ENCODE data around the gene LRRC32.
"Not testable (repeated sequence)": the region's sequence is repeated elsewhere in the genome, so short reads cannot be mapped to it uniquely, and the experiment has no call there.

LRRC32 gene

DNA sequence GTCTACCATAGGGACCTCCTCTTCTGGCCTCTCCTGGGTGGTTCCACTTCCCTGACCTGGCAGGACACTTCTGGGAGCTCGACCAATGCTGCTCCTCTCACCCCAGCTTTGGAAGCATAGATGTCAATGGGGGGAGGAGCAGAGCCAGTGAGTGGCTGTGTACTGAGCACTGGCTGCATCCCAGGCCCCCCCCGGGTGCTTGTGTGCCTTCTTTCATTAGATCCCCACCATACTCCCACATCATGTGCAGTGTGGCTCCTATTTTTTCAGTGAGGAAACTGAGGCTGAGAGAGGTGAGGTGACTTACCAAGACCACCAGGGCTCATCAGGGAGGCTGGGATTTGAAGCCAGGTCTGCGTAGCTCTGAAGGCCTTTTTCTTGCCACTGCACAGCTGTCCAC, 44.3 kb downstream of the LRRC32 start:
- H3K4me1 Mint-ChIP-seq = peaks cover 5% of the 10 kb centered on the region
- H3K4me3 Mint-ChIP-seq = no peak overlapping the region
- H3K36me3 Mint-ChIP-seq = peaks cover 1% of the 10 kb centered on the region
- H3K27ac Mint-ChIP-seq = no peak overlapping the region
- peaks cover 2% of the 10 kb centered on the region for H3K27me3 Mint-ChIP-seq
- peaks cover 6% of the 10 kb centered on the region for H3K9me3 Mint-ChIP-seq

DNA sequence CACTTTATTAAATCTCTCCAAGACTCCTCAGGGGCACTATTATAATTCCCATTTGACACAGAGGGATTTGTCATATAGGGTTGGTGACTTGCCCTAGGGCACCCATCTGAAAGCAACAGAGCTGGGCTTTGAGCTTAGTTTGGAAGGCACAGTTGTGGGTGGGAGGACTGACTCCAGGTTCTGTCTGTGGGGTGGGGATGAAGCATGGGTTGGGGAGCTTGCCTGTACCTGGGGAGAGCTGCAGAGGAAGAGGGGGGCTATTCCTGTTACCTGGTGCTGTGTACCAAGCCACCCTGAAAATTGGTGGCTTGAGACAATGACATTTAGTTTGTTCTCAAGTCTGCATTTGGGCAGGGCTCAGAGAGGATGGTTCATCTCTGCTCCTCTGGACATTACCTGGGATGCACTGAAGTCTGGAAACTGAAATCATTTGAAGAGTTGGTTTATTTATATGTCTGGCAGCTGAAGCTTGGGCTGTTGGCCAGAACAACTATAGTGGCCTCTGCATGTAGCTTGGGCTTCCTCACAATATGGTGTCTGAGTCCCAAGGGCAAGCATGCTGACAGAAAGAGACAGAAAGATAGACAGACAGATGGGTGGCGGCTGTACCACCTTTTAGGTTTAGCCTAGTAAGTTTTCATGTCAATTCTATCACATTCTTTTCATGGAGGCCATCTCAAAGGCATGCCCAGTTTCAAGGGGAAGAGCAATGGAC, 44.9 kb downstream of the LRRC32 start:
- no peak overlapping the region for H3K4me3 Mint-ChIP-seq
- no peak overlapping the region for H3K27ac Mint-ChIP-seq

DNA sequence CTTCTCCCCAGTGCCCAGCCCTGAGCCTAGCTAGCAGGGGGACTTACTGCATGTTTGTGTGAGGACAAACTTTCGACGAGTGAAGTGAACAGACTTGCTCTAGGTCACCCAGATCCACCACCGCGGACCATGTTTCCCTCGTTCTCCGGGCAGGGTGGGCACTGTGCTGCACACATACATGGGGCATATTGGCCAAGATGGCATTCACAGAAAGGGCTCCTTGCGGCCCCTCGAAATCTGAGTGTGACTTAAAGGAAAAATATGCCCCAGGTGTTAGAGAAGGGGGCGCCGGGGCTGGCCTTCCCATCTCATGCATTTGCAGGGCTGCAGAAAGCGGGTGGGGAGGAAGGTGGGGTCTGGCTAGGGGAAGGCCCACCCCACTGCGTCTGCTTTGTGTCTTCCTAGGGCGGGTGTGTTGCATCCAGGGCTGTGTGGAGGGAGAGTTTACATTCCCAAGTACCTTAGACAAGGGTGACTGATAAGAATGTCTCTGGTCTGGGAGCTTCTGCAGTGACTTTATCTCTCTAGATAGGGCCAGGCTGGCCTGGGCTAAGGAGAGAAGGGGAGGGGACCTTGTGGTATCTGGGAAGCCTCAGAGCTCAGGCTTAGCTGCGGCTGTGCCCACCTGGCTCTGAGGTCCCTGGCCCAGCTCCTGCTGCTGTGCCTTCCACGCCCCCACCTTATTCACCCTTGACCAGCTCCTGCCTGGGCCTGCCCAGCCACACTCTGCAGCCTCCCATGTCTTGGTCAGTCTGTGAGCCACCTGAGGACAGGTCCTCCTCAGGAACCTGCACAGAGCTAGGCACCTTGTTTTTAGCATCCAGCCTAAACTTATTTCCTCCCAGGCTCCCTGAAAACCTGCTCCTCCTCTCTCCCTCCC, 45.8 kb downstream of the LRRC32 start:
- H3K36me3 Mint-ChIP-seq = peaks cover 1% of the 10 kb centered on the region
- H3K4me3 Mint-ChIP-seq = no peak overlapping the region
- H3K27ac Mint-ChIP-seq = no peak overlapping the region
- H3K9me3 Mint-ChIP-seq = peaks cover 6% of the 10 kb centered on the region
- peaks cover 2% of the 10 kb centered on the region for H3K27me3 Mint-ChIP-seq
- no peaks in the 10 kb centered on the region for H3K4me1 Mint-ChIP-seq

More for the DNA sequence above, 44.9 kb downstream of the LRRC32 start:
- Mint-ChIP-seq H3K36me3 (peaks cover 1% of the 10 kb centered on the region), H3K9me3 (peaks cover 6% of the 10 kb centered on the region), H3K27me3 (peaks cover 2% of the 10 kb centered on the region), H3K4me1 (peaks cover 5% of the 10 kb centered on the region)

DNA sequence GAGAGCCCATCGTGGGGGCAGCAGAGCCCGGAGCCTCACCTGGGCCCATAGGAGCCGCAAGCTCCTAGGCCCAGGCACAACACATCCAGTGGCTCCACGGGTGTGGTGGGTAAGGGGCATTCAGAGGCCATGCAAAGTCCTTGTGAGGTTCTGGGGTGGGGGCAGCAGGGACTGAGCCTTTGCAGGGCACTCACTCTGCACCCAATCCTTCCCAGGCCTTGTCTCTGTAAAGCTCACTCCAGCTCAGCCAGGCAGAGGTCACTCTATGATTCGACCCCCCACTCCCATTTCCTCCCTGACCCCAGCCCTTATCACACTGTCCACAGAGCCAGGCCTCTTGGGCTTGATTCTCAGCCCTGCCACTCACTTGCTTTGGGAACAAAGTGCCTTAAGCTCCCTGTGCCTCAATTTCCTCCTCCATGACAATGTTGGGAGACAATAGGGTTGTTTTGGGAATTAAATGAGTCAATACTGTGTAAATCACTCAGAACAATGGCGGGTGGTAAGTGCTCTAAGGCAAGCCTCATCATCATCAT, 46.6 kb downstream of the LRRC32 start:
- Mint-ChIP-seq H3K36me3 (peaks cover 1% of the 10 kb centered on the region), H3K4me3 (no peak overlapping the region), H3K9me3 (peaks cover 6% of the 10 kb centered on the region), H3K27ac (no peak overlapping the region), H3K4me1 (no peaks in the 10 kb centered on the region), H3K27me3 (peaks cover 2% of the 10 kb centered on the region)

DNA sequence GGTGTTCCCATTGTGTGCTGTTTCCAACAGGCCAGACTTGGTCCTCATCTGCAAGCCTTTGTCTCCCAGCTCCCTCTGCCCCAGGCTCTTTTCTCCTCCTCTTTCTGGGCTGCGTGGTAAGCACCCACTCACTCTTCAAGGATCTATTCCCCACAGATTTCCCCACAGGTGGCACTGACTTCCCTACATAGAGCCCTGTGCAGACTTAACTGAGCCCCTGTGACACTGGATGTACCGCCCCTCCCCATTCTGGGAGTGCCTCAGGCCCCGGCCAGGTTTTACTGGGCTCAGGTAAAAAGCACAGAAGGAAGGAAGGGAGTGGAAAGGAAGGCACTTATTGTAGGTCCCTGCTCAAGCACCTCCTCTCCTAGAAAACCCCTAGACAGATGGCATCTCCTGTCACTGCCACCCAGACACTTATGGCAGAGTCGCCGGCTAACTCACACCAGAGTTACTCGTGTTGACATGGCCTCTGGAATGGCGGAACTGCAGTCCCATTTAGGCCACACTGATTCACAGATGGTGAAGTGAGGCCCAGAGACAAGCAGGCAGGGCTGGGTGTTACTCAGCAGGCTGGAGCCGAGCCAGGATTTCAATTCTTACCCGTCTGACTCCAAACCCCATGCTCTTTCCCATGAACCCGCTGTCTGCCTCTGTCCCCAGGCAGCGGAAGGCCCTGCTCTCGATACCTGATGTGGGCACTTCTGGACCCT, 47.2 kb downstream of the LRRC32 start:
- H3K27me3 Mint-ChIP-seq = peaks cover 2% of the 10 kb centered on the region
- H3K4me3 Mint-ChIP-seq = no peak overlapping the region
- peaks cover 6% of the 10 kb centered on the region for H3K9me3 Mint-ChIP-seq
- H3K27ac Mint-ChIP-seq = no peak overlapping the region
- peaks cover 1% of the 10 kb centered on the region for H3K36me3 Mint-ChIP-seq
- H3K4me1 Mint-ChIP-seq = no peaks in the 10 kb centered on the region

DNA sequence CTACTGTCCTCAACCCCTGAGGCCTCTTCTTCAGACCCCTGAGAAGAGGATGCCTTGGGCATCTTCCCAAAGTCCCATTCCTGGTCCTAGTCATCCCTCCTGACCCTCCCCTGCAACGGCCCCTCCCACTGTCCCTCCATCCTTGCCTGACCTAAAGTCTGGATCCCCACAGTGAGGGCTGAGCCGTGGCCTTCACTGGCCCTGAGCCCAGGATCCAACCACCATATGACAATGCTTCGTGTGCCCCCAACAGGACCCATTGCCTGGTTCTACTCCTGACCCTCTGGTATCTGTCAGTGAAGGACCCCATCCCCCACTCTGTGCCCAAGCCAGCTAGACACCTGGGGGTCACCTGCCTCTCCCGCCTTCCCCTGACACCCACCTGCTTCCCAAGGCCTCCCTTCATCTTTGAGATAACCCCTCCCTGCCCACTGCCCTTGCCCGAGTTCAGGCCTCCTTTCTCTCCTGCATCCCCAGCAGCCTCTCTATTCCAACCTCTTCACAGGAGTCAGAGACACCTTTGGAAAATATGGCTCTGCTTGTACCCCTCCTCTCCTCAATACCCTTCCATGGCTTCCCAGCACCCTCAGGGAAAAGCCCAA, 48.0 kb downstream of the LRRC32 start:
- Mint-ChIP-seq H3K9me3 (peaks cover 6% of the 10 kb centered on the region), H3K4me3 (no peak overlapping the region), H3K27ac (no peak overlapping the region), H3K27me3 (peaks cover 2% of the 10 kb centered on the region), H3K36me3 (peaks cover 1% of the 10 kb centered on the region), H3K4me1 (no peaks in the 10 kb centered on the region)

DNA sequence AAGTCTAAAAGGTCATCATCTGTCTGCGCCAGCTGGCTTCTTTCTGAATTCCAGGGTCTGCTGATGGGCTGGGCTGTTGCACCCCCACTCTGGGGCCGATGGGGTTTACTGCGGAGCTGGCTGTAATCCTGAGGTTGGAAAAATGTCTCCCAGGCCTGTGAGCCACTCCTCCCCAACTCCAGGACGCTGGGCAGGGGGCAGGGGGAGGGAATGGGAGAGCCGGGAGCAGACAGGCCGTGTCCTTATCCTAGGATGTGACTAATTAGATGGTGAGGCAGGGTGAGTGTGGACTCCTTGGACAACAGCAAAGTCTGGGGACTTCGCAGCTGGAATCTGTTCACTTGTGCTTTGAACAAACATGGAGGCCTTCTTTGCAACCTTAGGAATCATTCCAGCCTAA, 48.7 kb downstream of the LRRC32 start:
- peaks cover 2% of the 10 kb centered on the region for H3K27me3 Mint-ChIP-seq

DNA sequence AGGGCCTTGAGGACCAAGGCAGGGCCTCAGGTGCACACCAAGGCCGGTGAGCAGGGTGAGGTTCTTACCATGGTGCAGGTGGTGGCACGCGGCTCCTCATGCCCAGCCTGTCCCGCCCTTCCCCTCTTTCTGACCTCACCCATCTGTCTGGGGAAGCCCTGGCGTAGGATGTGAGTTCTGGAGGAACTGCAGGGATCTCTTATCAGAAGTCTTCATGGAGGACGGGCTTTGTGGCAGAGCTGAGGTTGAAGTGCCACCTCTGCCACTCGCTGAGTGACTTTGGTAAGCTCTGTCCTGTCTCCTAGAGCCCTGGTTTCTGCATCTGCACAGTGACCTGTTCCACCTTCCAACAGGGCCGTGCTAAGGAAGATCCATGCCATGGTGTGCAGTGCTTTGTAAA, 49.1 kb downstream of the LRRC32 start:
- H3K27ac Mint-ChIP-seq = no peak overlapping the region
- no peaks in the 10 kb centered on the region for H3K4me1 Mint-ChIP-seq
- peaks cover 6% of the 10 kb centered on the region for H3K9me3 Mint-ChIP-seq
- peaks cover 3% of the 10 kb centered on the region for H3K27me3 Mint-ChIP-seq
- H3K4me3 Mint-ChIP-seq = no peak overlapping the region
- H3K36me3 Mint-ChIP-seq = peaks cover 1% of the 10 kb centered on the region

More for the DNA sequence above, 48.7 kb downstream of the LRRC32 start:
- Mint-ChIP-seq H3K27ac (no peak overlapping the region), H3K36me3 (peaks cover 1% of the 10 kb centered on the region), H3K9me3 (peaks cover 6% of the 10 kb centered on the region), H3K4me1 (no peaks in the 10 kb centered on the region), H3K4me3 (no peak overlapping the region)

DNA sequence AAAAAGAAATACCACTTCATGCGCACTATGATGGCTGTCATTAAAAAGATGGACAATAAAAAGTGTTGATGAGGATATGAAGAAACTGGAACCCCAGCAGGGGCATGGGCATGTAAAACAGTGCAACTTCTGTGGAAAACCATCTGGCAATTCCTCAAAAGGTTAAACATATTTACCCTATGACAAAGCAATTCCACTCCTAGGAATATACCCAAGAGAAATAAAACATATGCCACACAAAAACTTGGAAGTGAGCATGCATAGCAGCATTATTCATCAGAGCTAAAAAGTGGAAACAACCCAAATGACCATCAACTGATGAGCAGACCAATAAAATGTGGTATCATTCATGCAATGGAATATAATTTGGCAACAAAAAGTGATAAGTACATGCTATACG, 50.1 kb downstream of the LRRC32 start:
- no peak overlapping the region for H3K27ac Mint-ChIP-seq
- H3K36me3 Mint-ChIP-seq = peaks cover 1% of the 10 kb centered on the region
- peaks cover 3% of the 10 kb centered on the region for H3K27me3 Mint-ChIP-seq
- no peak overlapping the region for H3K4me3 Mint-ChIP-seq
- H3K9me3 Mint-ChIP-seq = peaks cover 5% of the 10 kb centered on the region
- no peaks in the 10 kb centered on the region for H3K4me1 Mint-ChIP-seq

DNA sequence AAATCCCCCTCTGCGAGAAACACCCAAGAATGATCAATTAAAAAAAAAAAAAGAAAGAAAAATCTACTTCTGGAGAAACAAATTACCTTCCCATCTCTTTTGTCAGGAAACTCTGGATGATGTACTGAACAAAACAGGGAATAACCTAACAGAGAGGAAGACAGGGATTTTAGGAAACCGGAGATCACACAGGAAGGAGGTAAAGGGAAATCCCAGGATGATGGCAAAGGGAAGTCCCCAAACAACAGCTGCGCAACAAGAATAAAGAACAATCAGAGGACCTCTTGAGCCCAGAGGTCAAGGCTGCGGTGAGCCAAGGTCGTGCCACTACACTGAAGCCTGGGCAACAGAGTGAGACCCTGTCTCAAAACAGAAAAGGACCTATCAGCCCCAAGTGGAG, 50.7 kb downstream of the LRRC32 start:
- not testable (repeated sequence) for H3K4me1 Mint-ChIP-seq, H3K9me3 Mint-ChIP-seq, H3K27ac Mint-ChIP-seq, H3K27me3 Mint-ChIP-seq, H3K36me3 Mint-ChIP-seq, H3K4me3 Mint-ChIP-seq

DNA sequence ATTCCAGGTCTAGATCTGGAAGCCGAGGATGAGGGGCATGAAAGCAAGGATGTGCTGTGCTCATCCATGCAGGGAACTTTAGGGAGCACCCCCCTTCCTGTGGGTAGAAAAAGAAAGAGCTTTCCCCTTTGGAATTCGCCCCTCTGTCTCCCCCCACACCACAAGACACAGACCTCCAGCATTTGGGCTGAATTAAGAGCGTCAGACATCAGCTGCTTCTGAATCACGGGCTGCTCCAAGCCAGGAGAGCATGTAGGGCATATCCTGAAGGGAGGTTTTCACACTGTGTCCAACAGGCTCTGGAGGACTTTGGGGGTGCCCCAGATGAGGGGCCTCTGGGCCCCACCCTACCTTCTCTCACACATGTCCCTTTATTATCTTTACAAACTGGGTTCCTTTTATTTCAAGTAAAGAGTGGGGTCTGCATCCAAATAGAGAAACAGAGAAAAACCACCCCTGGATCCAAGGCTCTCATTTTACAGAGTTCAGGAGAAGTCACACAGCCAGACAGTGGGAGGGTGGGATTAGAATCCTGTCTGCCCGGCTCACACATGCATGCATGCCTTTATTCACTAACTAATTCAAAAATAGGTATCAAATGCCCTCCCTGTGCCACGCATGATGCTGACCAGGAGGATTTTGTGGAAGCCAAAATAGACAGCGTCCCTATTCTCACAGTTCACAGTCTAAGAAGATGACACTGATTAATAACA, 52.8 kb downstream of the LRRC32 start:
- no peaks in the 10 kb centered on the region for H3K36me3 Mint-ChIP-seq
- peaks cover 3% of the 10 kb centered on the region for H3K27me3 Mint-ChIP-seq
- no peak overlapping the region for H3K4me3 Mint-ChIP-seq
- no peaks in the 10 kb centered on the region for H3K9me3 Mint-ChIP-seq
- H3K4me1 Mint-ChIP-seq = no peaks in the 10 kb centered on the region
- H3K27ac Mint-ChIP-seq = no peak overlapping the region

DNA sequence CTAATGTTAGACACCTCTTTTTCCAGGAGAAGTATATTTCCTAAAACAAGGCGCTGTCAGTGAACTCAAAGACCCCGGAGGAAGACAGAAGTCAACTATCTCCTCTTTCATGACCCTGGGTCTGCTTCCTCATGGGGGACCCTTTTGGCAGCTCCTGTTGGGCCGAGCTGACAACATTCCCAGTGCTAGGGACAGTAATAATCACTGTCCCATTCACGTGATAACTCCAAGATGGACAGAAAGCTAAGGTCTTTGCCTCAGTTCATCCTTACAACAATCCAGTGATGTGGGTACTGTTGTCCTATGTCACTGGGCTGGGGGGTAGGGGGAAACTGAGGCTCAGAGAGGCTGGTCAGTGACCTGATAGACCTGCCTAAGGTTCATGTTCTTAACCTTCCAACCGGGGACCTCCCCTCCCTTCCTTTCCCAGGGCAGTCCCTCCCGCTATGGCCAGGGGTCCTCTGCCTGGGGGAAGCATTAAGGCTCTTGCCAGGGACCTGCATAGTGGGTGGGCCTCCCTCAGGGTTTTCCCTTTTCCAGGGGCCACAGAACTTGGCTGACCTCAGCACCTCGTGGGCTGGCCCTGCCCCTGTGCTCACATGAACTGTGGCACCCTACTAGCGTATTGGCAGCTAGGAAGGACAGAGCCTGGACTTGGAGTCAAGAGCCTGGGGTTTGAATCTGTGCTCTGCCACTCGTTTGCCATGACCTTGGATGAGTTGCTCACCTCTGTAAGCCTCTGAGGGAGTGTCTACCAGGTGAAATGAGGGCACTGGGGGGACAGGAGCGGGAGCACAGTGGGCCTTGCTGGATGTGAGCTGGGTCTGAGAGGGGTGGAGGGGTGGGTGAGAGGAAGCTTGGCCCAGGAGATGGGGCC, 53.6 kb downstream of the LRRC32 start:
- H3K27ac Mint-ChIP-seq = no peak overlapping the region
- H3K4me1 Mint-ChIP-seq = no peaks in the 10 kb centered on the region
- H3K4me3 Mint-ChIP-seq = no peak overlapping the region
- H3K9me3 Mint-ChIP-seq = no peaks in the 10 kb centered on the region
- H3K27me3 Mint-ChIP-seq = peaks cover 3% of the 10 kb centered on the region
- no peaks in the 10 kb centered on the region for H3K36me3 Mint-ChIP-seq

DNA sequence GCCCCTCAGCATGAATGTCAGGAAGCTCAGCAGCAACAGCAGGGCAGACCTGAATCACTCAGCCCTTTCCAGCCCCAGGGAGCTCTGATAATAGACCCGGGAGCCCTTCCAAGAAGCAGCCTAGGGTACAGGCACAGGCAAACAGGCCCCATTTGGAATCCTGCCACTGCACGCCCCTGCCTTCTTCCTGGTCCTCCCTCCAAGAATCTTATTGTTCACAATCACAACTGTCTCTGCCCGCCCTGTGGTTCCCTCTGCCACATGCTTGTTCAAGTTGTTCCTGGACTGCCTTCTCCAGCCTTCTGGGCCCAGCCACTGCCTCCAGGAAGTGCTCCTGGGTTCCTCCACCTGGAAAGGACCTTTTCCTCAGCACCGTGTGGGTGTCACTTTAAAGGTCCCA, 54.6 kb downstream of the LRRC32 start:
- no peaks in the 10 kb centered on the region for H3K4me1 Mint-ChIP-seq
- H3K4me3 Mint-ChIP-seq = no peak overlapping the region
- peaks cover 3% of the 10 kb centered on the region for H3K27me3 Mint-ChIP-seq
- no peaks in the 10 kb centered on the region for H3K9me3 Mint-ChIP-seq
- H3K36me3 Mint-ChIP-seq = no peaks in the 10 kb centered on the region
- no peak overlapping the region for H3K27ac Mint-ChIP-seq
